Suprapubic skin (tissue), 4 donors: ENCODE data around the gene PRR13. TPM values are rescaled to one million over a fixed set of nuclear protein-coding genes. Genes with fewer than 3 reads are reported as not detected.
"Not testable (repeated sequence)": the region's sequence is repeated elsewhere in the genome, so short reads cannot be mapped to it uniquely, and the experiment has no call there.

Source experiments
- DNase-seq, 2 donors: peaks; one replicate each; pipeline ENCODE4 v3.0.0-alpha.2; 2019; ENCODE audit warnings: low spot score in 2 of 2
- H3K27ac ChIP-seq: fragments of 200-600 bp; sonication (generic); one replicate; pipeline ENCODE4 v1.5.1; 2019
- H3K27me3 ChIP-seq: fragments of 200-600 bp; sonication (generic); one replicate; pipeline ENCODE4 v1.5.1; 2019
- H3K36me3 ChIP-seq: fragments of 200-600 bp; sonication (generic); one replicate; pipeline ENCODE4 v1.5.1; 2019
- H3K4me1 ChIP-seq: fragments of 200-600 bp; sonication (generic); one replicate; pipeline ENCODE4 v1.5.1; 2019
- H3K4me3 ChIP-seq: fragments of 200-600 bp; sonication (generic); one replicate; pipeline ENCODE4 v1.5.1; 2019; ENCODE audit warnings: mild to moderate bottlenecking
- H3K9me3 ChIP-seq: fragments of 200-600 bp; sonication (generic); one replicate; pipeline ENCODE4 v1.5.1; 2019
- EP300 ChIP-seq: sonication (generic); formaldehyde crosslinking; IDR thresholded peaks from one replicate; pipeline ENCODE4 v1.6.1; 2017; ENCODE audit warnings: antibody characterized with exemption
- POLR2A ChIP-seq, 2 donors: fragments of 450-650 bp; IDR thresholded peaks; one replicate each; pipeline ENCODE4 v1.6.1; 2017; ENCODE audit warnings: antibody characterized with exemption in 2 of 2, mild to moderate bottlenecking in 2 of 2, moderate library complexity in 2 of 2
- POLR2AphosphoS5 ChIP-seq, 3 donors: sonication (generic); formaldehyde crosslinking; IDR thresholded peaks; one replicate each; pipeline ENCODE4 v1.6.1; 2017; ENCODE audit warnings: antibody characterized with exemption in 3 of 3
- WGBS: methylation state at CpG from one replicate; pipeline ENCODE4 v1.1.5; 2018; 5-methylcytosine and 5-hydroxymethylcytosine counted together
- total RNA-seq, 4 donors: library from RNA; depleted of rRNA; stranded (reverse); fragments of >200 nt; gene quantifications; one replicate each; pipeline ENCODE4 v1.1.0, GENCODE V29; 2016
- TF ChIP-seq, protein P1 (sequence below), 2 donors: fragments of 200-600 bp in 1 of 2; fragments of 450-650 bp in 1 of 2; sonication (generic) in 1 of 2; IDR thresholded peaks; one replicate each; pipeline ENCODE4 v1.5.1; 2016 to 2019; ENCODE audit warnings: antibody characterized with exemption in 2 of 2, mild to moderate bottlenecking in 1 of 2, moderate library complexity in 1 of 2

The PRR13 gene
- total RNA-seq, 4 donors from 2014 or later: 40.7 to 77.9 (median 57.4) TPM

GRCh38 chr12:53430116-53430515, 11.4 kb upstream of the PRR13 start:
- no peaks in the 10 kb centered on the region for H3K9me3 ChIP-seq
- H3K4me1 ChIP-seq: no peaks in the 10 kb centered on the region
- no peaks in the 10 kb centered on the region for H3K27me3 ChIP-seq
- DNase-seq: no peak
- no peak overlapping the region for H3K4me3 ChIP-seq
- no peak overlapping the region for H3K27ac ChIP-seq
- WGBS: 93% methylated on average over 5 of the region's 5 CpGs
- H3K36me3 ChIP-seq: no peaks in the 10 kb centered on the region
- TF ChIP-seq, protein P1, sequence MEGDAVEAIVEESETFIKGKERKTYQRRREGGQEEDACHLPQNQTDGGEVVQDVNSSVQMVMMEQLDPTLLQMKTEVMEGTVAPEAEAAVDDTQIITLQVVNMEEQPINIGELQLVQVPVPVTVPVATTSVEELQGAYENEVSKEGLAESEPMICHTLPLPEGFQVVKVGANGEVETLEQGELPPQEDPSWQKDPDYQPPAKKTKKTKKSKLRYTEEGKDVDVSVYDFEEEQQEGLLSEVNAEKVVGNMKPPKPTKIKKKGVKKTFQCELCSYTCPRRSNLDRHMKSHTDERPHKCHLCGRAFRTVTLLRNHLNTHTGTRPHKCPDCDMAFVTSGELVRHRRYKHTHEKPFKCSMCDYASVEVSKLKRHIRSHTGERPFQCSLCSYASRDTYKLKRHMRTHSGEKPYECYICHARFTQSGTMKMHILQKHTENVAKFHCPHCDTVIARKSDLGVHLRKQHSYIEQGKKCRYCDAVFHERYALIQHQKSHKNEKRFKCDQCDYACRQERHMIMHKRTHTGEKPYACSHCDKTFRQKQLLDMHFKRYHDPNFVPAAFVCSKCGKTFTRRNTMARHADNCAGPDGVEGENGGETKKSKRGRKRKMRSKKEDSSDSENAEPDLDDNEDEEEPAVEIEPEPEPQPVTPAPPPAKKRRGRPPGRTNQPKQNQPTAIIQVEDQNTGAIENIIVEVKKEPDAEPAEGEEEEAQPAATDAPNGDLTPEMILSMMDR (IDR thresholded peaks at IDR 0.05): no peak
- TF ChIP-seq EP300: no peak
- TF ChIP-seq POLR2A (IDR thresholded peaks at IDR 0.05): no peak
- no peak for TF ChIP-seq POLR2AphosphoS5 (IDR thresholded peaks at IDR 0.05)

GRCh38 chr12:53431187-53431586, 10.3 kb upstream of the PRR13 start:
- no peak for TF ChIP-seq POLR2A (IDR thresholded peaks at IDR 0.05)
- TF ChIP-seq, protein P1 (IDR thresholded peaks at IDR 0.05): no peak
- Histone ChIP-seq H3K27ac (no peak overlapping the region), H3K9me3 (no peaks in the 10 kb centered on the region)

GRCh38 chr12:53435326-53435725, 6.2 kb upstream of the PRR13 start:
- WGBS: 95% methylated on average over 8 of the region's 9 CpGs
- H3K9me3 ChIP-seq, H3K27ac ChIP-seq, H3K4me3 ChIP-seq, DNase-seq, H3K27me3 ChIP-seq, H3K36me3 ChIP-seq, H3K4me1 ChIP-seq: not testable (repeated sequence)

More at GRCh38 chr12:53431187-53431586, 10.3 kb upstream of the PRR13 start:
- Histone ChIP-seq H3K27me3 (no peaks in the 10 kb centered on the region), H3K4me3 (no peak overlapping the region), H3K36me3 (no peaks in the 10 kb centered on the region), H3K4me1 (no peaks in the 10 kb centered on the region)
- 76% methylated on average over 7 of the region's 7 CpGs for WGBS
- DNase-seq: no peak

- DNase-seq, H3K36me3 ChIP-seq, H3K9me3 ChIP-seq, H3K4me3 ChIP-seq, H3K27me3 ChIP-seq, H3K27ac ChIP-seq: not testable (repeated sequence)
- peaks cover 27% of the 10 kb centered on the region for H3K4me1 ChIP-seq
Measured at GRCh38 chr12:53439582-53439981, 2.0 kb upstream of the PRR13 start.

DNA sequence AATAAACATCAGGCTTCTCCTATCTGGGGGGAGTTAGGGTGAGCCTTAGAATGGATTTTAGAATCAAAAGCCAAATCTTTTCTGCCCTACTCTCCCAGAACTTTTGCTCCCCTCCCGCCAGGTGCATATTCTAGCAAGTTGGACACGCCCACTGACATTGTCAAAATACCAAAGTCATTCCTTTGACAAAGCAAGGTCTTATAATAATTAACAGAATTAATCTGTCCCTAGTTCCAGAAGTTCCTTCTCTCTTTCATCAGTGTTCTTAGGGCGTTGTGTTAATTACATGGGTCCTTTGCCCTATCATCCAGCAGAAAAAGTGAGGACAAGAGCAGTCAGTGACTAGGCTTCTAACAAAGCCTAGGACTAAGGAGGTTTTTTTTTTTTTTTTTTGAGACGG, 2.4 kb downstream of the PRR13 start:
- Histone ChIP-seq H3K27ac (no peak overlapping the region), H3K4me3 (no peak overlapping the region), H3K4me1 (peaks cover 37% of the 10 kb centered on the region), H3K27me3 (no peaks in the 10 kb centered on the region), H3K36me3 (peaks cover 43% of the 10 kb centered on the region), H3K9me3 (no peaks in the 10 kb centered on the region)
- DNase-seq: no peak
- TF ChIP-seq POLR2AphosphoS5 (IDR thresholded peaks at IDR 0.05): no peak
- no peak for TF ChIP-seq POLR2A (IDR thresholded peaks at IDR 0.05)
- TF ChIP-seq EP300: no peak
- TF ChIP-seq, protein P1 (IDR thresholded peaks at IDR 0.05): no peak
- WGBS: 90% methylated on average over 4 of the region's 4 CpGs

GRCh38 chr12:53444593-53445325, 3.2 kb downstream of the PRR13 start:
- Histone ChIP-seq H3K36me3 (peaks cover 43% of the 10 kb centered on the region), H3K4me1 (peaks cover 37% of the 10 kb centered on the region)
- H3K9me3 ChIP-seq, DNase-seq, H3K27me3 ChIP-seq, H3K27ac ChIP-seq, H3K4me3 ChIP-seq: not testable (repeated sequence)
- WGBS: 91% methylated on average over 11 of the region's 11 CpGs

- Histone ChIP-seq H3K36me3 (peaks cover 36% of the 10 kb centered on the region), H3K27ac (no peak overlapping the region), H3K27me3 (no peaks in the 10 kb centered on the region), H3K9me3 (no peaks in the 10 kb centered on the region), H3K4me1 (peaks cover 21% of the 10 kb centered on the region), H3K4me3 (no peak overlapping the region)
- WGBS: 90% methylated on average over 7 of the region's 7 CpGs
- TF ChIP-seq, protein P1 (IDR thresholded peaks at IDR 0.05): no peak
- TF ChIP-seq POLR2A (IDR thresholded peaks at IDR 0.05): no peak
- no peak for TF ChIP-seq EP300
- no peak for TF ChIP-seq POLR2AphosphoS5 (IDR thresholded peaks at IDR 0.05)
- no peak for DNase-seq
Measured at GRCh38 chr12:53450936-53451335, 9.4 kb downstream of the PRR13 start.
